H9 (cell line): ENCODE data around the gene EEF2KMT. TPM values are rescaled to one million over a fixed set of nuclear protein-coding genes. Genes with fewer than 3 reads are reported as not detected.

ENCODE experiments used
- DNase-seq: peaks from one replicate; pipeline ENCODE4 v3.0.0-alpha.2; 2017
- H2AFZ ChIP-seq: one replicate; pipeline ENCODE4 v1.6.1; 2013; ENCODE audit warnings: mild to moderate bottlenecking, low read length, control low read depth, moderate library complexity
- H2AK5ac ChIP-seq: 2 replicates; pipeline ENCODE4 v1.6.1; 2013; ENCODE audit warnings: low read length, control low read depth, mixed read lengths; ENCODE audit not compliant: insufficient read length
- H2BK120ac ChIP-seq: one replicate; pipeline ENCODE4 v1.6.1; 2013; ENCODE audit warnings: low read depth, mild to moderate bottlenecking, low read length, control low read depth, inconsistent platforms; ENCODE audit not compliant: poor library complexity, severe bottlenecking
- H2BK12ac ChIP-seq: 2 replicates; pipeline ENCODE4 v1.6.1; 2013; ENCODE audit warnings: low read length, control low read depth, mixed read lengths, low read depth; ENCODE audit not compliant: insufficient read length
- H2BK15ac ChIP-seq: 2 replicates; pipeline ENCODE4 v1.6.1; 2013; ENCODE audit warnings: low read depth, low read length, control low read depth
- H2BK20ac ChIP-seq: one replicate; pipeline ENCODE4 v1.6.1; 2013; ENCODE audit warnings: low read depth, mild to moderate bottlenecking, low read length, control low read depth, inconsistent platforms; ENCODE audit not compliant: poor library complexity, severe bottlenecking
- H2BK5ac ChIP-seq: 2 replicates; pipeline ENCODE4 v1.6.1; 2013; ENCODE audit warnings: low read length, control low read depth, mixed read lengths; ENCODE audit not compliant: insufficient read length
- H3K14ac ChIP-seq: 2 replicates; pipeline ENCODE4 v1.6.1; 2013; ENCODE audit warnings: low read length, control low read depth; ENCODE audit not compliant: insufficient read depth
- H3K18ac ChIP-seq: 2 replicates; pipeline ENCODE4 v1.6.1; 2013; ENCODE audit warnings: low read depth, mild to moderate bottlenecking, mixed read lengths, low read length, control low read depth; ENCODE audit not compliant: insufficient read length
- H3K23ac ChIP-seq: 2 replicates; pipeline ENCODE4 v1.6.1; 2013; ENCODE audit warnings: low read length, control low read depth, mixed read lengths, low read depth; ENCODE audit not compliant: insufficient read length
- H3K23me2 ChIP-seq: 2 replicates; pipeline ENCODE4 v1.6.1; 2013; ENCODE audit warnings: low read depth, mild to moderate bottlenecking, mixed read lengths, low read length, control low read depth; ENCODE audit not compliant: insufficient read length, poor library complexity, severe bottlenecking
- H3K27ac ChIP-seq: 2 replicates; pipeline ENCODE4 v1.5.1; 2013; ENCODE audit warnings: low read length, control low read depth, mixed read lengths, low read depth; ENCODE audit not compliant: insufficient read length
- H3K27me3 ChIP-seq: 2 replicates; pipeline ENCODE4 v1.6.1; 2013; ENCODE audit warnings: low read length, control low read depth, inconsistent platforms; ENCODE audit not compliant: insufficient read depth
- H3K4ac ChIP-seq: 2 replicates; pipeline ENCODE4 v1.6.1; 2013; ENCODE audit warnings: low read depth, mild to moderate bottlenecking, control low read depth, inconsistent platforms, low read length, moderate library complexity
- H3K4me1 ChIP-seq: 2 replicates; pipeline ENCODE4 v1.6.1; 2013; ENCODE audit warnings: low read length, control low read depth, inconsistent platforms; ENCODE audit not compliant: insufficient read depth
- H3K4me2 ChIP-seq: 2 replicates; pipeline ENCODE4 v1.6.1; 2013; ENCODE audit warnings: low read length, control low read depth, mixed read lengths; ENCODE audit not compliant: insufficient read length, insufficient read depth
- H3K56ac ChIP-seq: 2 replicates; pipeline ENCODE4 v1.6.1; 2013; ENCODE audit warnings: low read depth, mild to moderate bottlenecking, mixed read lengths, low read length, control low read depth; ENCODE audit not compliant: insufficient read length
- H3K79me1 ChIP-seq: 2 replicates; pipeline ENCODE4 v1.6.1; 2013; ENCODE audit warnings: low read depth, mild to moderate bottlenecking, moderate library complexity, low read length, control low read depth, inconsistent platforms; ENCODE audit not compliant: insufficient read depth, poor library complexity, severe bottlenecking
- H3K79me2 ChIP-seq: 2 replicates; pipeline ENCODE4 v1.6.1; 2013; ENCODE audit warnings: low read length, control low read depth, inconsistent platforms; ENCODE audit not compliant: insufficient read depth
- H3K9ac ChIP-seq: 2 replicates; pipeline ENCODE4 v1.6.1; 2013; ENCODE audit warnings: low read length, control low read depth, mixed read lengths; ENCODE audit not compliant: insufficient read length; ENCODE audit errors: extremely low read depth
- H3K9me3 ChIP-seq: one replicate; pipeline ENCODE4 v1.6.1; 2013; ENCODE audit warnings: low read depth, low read length, inconsistent platforms; ENCODE audit not compliant: control insufficient read depth
- H3T11ph ChIP-seq: one replicate; pipeline ENCODE4 v1.6.1; 2013; ENCODE audit warnings: mild to moderate bottlenecking, low read length, control low read depth, inconsistent platforms
- H4K20me1 ChIP-seq: one replicate; pipeline ENCODE4 v1.6.1; 2013; ENCODE audit not compliant: control insufficient read depth, insufficient read length, insufficient read depth
- H4K5ac ChIP-seq: 2 replicates; pipeline ENCODE4 v1.6.1; 2013; ENCODE audit warnings: low read depth, mild to moderate bottlenecking, mixed read lengths, low read length, control low read depth; ENCODE audit not compliant: insufficient read length
- H4K8ac ChIP-seq: replicated peaks from 2 replicates; pipeline ENCODE4 v1.6.1; 2013; ENCODE audit warnings: low read length, control low read depth, mixed read lengths, low read depth; ENCODE audit not compliant: insufficient read length
- H4K91ac ChIP-seq: 2 replicates; pipeline ENCODE4 v1.6.1; 2013; ENCODE audit warnings: low read depth, mild to moderate bottlenecking, moderate library complexity, mixed read lengths, low read length, control low read depth; ENCODE audit not compliant: insufficient read length
- H3K27ac Mint-ChIP-seq, 3 experiments: 2 replicates in 2 of 3; 3 replicates in 1 of 3; pipeline ENCODE4 v1.8.0; 2020 to 2021; ENCODE audit warnings: mixed read lengths in 3 of 3, mild to moderate bottlenecking in 1 of 3, moderate library complexity in 1 of 3
- H3K27me3 Mint-ChIP-seq: 2 replicates; pipeline ENCODE4 v1.8.0; 2021; ENCODE audit warnings: low read depth, mild to moderate bottlenecking, moderate library complexity, mixed read lengths
- H3K36me3 Mint-ChIP-seq, 3 experiments: 2 replicates in 2 of 3; 3 replicates in 1 of 3; pipeline ENCODE4 v1.8.0; 2020 to 2021; ENCODE audit warnings: low read depth in 3 of 3, mixed read lengths in 3 of 3; ENCODE audit not compliant: insufficient read depth in 1 of 3
- H3K4me1 Mint-ChIP-seq, 2 experiments: 2 replicates each; pipeline ENCODE4 v1.8.0; 2020; ENCODE audit warnings: mixed read lengths in 2 of 2
- H3K4me3 Mint-ChIP-seq, 2 experiments: 2 replicates in 1 of 2; 3 replicates in 1 of 2; pipeline ENCODE4 v1.8.0; 2020 to 2021; ENCODE audit warnings: mild to moderate bottlenecking in 2 of 2, mixed read lengths in 2 of 2, moderate library complexity in 1 of 2
- H3K9me3 Mint-ChIP-seq, 2 experiments: 2 replicates in 1 of 2; 3 replicates in 1 of 2; pipeline ENCODE4 v1.8.0; 2020; ENCODE audit warnings: mild to moderate bottlenecking in 2 of 2, mixed read lengths in 2 of 2, moderate library complexity in 1 of 2
- WGBS: extraction: QIAGEN DNeasy Blood & Tissue Kit; methylation state at CpG from one replicate; pipeline ENCODE4 v1.1.7; 2013; ENCODE audit warnings: missing lambda C conversion rate, low lambda C conversion rate, mixed read lengths; ENCODE audit not compliant: insufficient read length; ENCODE audit errors: extremely low coverage; 5-methylcytosine and 5-hydroxymethylcytosine counted together
- total RNA-seq: library from RNA; stranded (reverse); gene quantifications from 2 replicates; pipeline ENCODE4 v1.2.1, GENCODE V29; 2021
- TF ChIP-seq, protein P1 (sequence below): fragments of 200-600 bp; sonication (generic); conservative IDR thresholded peaks from 3 replicates; pipeline ENCODE4 v1.8.0; 2021; ENCODE audit warnings: antibody characterized with exemption, mild to moderate bottlenecking

Gene EEF2KMT
- total RNA-seq, 1 experiment from 2014 or later, result 16.4 TPM

DNA sequence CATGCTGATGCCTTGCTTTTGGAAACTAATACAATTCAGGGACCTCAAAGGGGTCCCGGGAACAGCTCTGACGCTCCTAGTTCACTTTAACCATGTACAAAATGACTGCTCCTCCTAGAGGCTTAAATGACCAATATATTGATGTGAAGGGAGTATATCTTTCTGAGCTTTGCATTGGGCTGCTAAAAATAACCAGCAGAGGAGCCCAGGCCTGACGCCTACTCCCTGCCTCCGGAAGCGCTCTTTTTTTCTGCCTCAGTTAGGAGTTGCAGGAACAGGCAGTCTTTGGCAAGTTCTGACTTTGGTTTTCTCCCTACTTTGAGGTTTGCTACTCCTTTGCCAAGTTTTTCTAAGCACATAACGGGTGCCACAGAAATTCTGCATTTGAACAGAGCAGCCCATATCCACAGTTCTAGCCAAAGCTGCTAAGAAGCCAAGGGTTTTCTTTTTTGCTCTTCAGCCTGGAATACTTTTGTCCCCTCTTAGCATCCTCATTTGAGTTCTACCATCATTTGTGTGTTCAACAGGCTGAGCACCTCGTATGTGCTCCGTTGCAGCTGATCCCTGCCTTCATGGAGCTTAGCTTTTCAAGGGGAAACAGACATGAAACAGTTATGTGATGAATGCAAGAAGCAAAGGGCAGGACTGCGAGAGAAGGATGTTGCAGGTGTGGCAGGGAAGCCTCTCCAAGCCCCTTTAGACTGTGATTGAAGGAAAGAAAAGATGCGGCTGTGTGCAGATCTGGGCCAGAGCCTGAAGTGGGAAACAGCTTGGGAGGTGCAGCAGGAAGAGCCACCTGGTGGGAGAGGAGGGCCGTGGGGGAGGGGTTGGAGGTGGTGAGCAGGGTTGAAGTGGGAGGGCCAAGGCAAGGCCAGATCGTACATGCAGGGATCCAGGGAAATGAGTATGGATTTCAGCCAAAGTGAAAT, 61.1 kb downstream of the EEF2KMT start:
- Histone ChIP-seq H3K4me2 (peak overlapping the region; percentile 52), H3K56ac (no peak overlapping the region), H3T11ph (no peak overlapping the region), H3K9ac (peak overlapping the region; percentile 39), H3K27me3 (no peaks in the 10 kb centered on the region), H4K8ac (no peak overlapping the region), H2BK15ac (no peak overlapping the region), H2BK12ac (no peak overlapping the region), H3K4me1 (peaks cover 9% of the 10 kb centered on the region), H4K5ac (no peak overlapping the region), H3K14ac (no peak overlapping the region), H4K20me1 (no peaks in the 10 kb centered on the region), H2BK120ac (no peak overlapping the region), H2BK20ac (no peak overlapping the region), H3K18ac (peak overlapping the region; percentile 59), H2BK5ac (no peak overlapping the region), H3K79me2 (no peaks in the 10 kb centered on the region), H3K9me3 (no peaks in the 10 kb centered on the region), H4K91ac (no peak overlapping the region), H3K27ac (peak overlapping the region; percentile 49), H3K23ac (no peak overlapping the region), H3K79me1 (no peaks in the 10 kb centered on the region), H3K23me2 (peaks cover 5% of the 10 kb centered on the region), H2AFZ (no peak overlapping the region), H3K4ac (no peak overlapping the region), H2AK5ac (no peak overlapping the region)
- H3K9me3 Mint-ChIP-seq, result no peaks in the 10 kb centered on the region
- H3K4me3 Mint-ChIP-seq, result peak overlapping the region in 1 of 2 experiments; percentile 22; a peak in 2 of 5 replicates
- no CpG with 5 or more reads among the region's 12 CpGs for WGBS
- DNase-seq, result peak; percentile 81
- H3K27me3 Mint-ChIP-seq, result peaks cover 11% of the 10 kb centered on the region
- TF ChIP-seq, protein P1, sequence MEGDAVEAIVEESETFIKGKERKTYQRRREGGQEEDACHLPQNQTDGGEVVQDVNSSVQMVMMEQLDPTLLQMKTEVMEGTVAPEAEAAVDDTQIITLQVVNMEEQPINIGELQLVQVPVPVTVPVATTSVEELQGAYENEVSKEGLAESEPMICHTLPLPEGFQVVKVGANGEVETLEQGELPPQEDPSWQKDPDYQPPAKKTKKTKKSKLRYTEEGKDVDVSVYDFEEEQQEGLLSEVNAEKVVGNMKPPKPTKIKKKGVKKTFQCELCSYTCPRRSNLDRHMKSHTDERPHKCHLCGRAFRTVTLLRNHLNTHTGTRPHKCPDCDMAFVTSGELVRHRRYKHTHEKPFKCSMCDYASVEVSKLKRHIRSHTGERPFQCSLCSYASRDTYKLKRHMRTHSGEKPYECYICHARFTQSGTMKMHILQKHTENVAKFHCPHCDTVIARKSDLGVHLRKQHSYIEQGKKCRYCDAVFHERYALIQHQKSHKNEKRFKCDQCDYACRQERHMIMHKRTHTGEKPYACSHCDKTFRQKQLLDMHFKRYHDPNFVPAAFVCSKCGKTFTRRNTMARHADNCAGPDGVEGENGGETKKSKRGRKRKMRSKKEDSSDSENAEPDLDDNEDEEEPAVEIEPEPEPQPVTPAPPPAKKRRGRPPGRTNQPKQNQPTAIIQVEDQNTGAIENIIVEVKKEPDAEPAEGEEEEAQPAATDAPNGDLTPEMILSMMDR, result 0 out of 3 replicates have a peak, but pooled peaks have one; percentile 8
- no peaks in the 10 kb centered on the region for H3K36me3 Mint-ChIP-seq
- H3K27ac Mint-ChIP-seq, result peak overlapping the region; percentile 5 to 32 (median 21); a peak in 5 of 7 replicates
- peaks cover 21 to 31% of the 10 kb centered on the region in 2 experiments for H3K4me1 Mint-ChIP-seq
